Mesenchymal stem cell (in vitro differentiated cells and primary cell): ENCODE measurements around the gene UBL4A.

ENCODE experiments used
- DNase-seq: peaks from one replicate; pipeline ENCODE4 v3.0.0-alpha.2; 2013
- H2AFZ ChIP-seq: one replicate; pipeline ENCODE4 v1.6.1; 2013; ENCODE audit warnings: low read depth, mild to moderate bottlenecking, control low read depth, inconsistent platforms, low read length, moderate library complexity
- H2AK5ac ChIP-seq: 2 replicates; pipeline ENCODE4 v1.6.1; 2013; ENCODE audit warnings: low read length, moderate library complexity, mild to moderate bottlenecking, inconsistent platforms; ENCODE audit not compliant: severe bottlenecking
- H2BK120ac ChIP-seq: one replicate; pipeline ENCODE4 v1.6.1; 2013; ENCODE audit warnings: low read depth, mild to moderate bottlenecking, inconsistent platforms, low read length, moderate library complexity
- H2BK12ac ChIP-seq, 2 experiments: one replicate each; pipeline ENCODE4 v1.6.1; 2013; ENCODE audit warnings: inconsistent platforms in 2 of 2, low read length in 2 of 2, mild to moderate bottlenecking in 2 of 2, moderate library complexity in 2 of 2, control low read depth in 1 of 2
- H2BK15ac ChIP-seq: one replicate; pipeline ENCODE4 v1.6.1; 2013; ENCODE audit warnings: mild to moderate bottlenecking, low read depth, inconsistent platforms; ENCODE audit not compliant: poor library complexity, severe bottlenecking
- H2BK5ac ChIP-seq: 2 replicates; pipeline ENCODE4 v1.6.1; 2013; ENCODE audit warnings: low read depth, mild to moderate bottlenecking, low read length, control low read depth, inconsistent platforms; ENCODE audit not compliant: poor library complexity, severe bottlenecking
- H3K14ac ChIP-seq, 2 experiments: one replicate each; pipeline ENCODE4 v1.6.1; 2013; ENCODE audit warnings: inconsistent platforms in 2 of 2, low read length in 2 of 2, control low read depth in 1 of 2, mild to moderate bottlenecking in 1 of 2, moderate library complexity in 1 of 2
- H3K18ac ChIP-seq, 2 experiments: one replicate each; pipeline ENCODE4 v1.6.1; 2013; ENCODE audit warnings: inconsistent platforms in 2 of 2, low read length in 2 of 2, control low read depth in 1 of 2, low read depth in 1 of 2, mild to moderate bottlenecking in 1 of 2
- H3K23ac ChIP-seq, 2 experiments: one replicate each; pipeline ENCODE4 v1.6.1; 2013; ENCODE audit warnings: inconsistent platforms in 2 of 2, low read length in 2 of 2, mild to moderate bottlenecking in 2 of 2, moderate library complexity in 2 of 2, control low read depth in 1 of 2
- H3K27ac ChIP-seq: 2 replicates; pipeline ENCODE4 v1.5.1; 2013; ENCODE audit warnings: mild to moderate bottlenecking, moderate library complexity, low read length, control low read depth, inconsistent platforms; ENCODE audit not compliant: poor library complexity, severe bottlenecking
- H3K27me3 ChIP-seq, 2 experiments: 2 replicates each; pipeline versions ENCODE4 v1.6.1 to v1.7.0; 2013; ENCODE audit warnings: low read length in 2 of 2, mild to moderate bottlenecking in 2 of 2, moderate library complexity in 2 of 2, control low read depth in 1 of 2, inconsistent platforms in 1 of 2; ENCODE audit not compliant: control insufficient read depth in 1 of 2, insufficient read depth in 1 of 2
- H3K36me3 ChIP-seq, 2 experiments: 2 replicates each; pipeline versions ENCODE4 v1.6.1 to v1.7.0; 2013; ENCODE audit warnings: low read length in 2 of 2, control low read depth in 1 of 2, inconsistent platforms in 1 of 2, low read depth in 1 of 2, mild to moderate bottlenecking in 1 of 2; ENCODE audit not compliant: insufficient read depth in 2 of 2, control insufficient read depth in 1 of 2
- H3K4ac ChIP-seq, 2 experiments: one replicate each; pipeline ENCODE4 v1.6.1; 2013; ENCODE audit warnings: inconsistent platforms in 2 of 2, low read length in 2 of 2, mild to moderate bottlenecking in 2 of 2, moderate library complexity in 2 of 2, control low read depth in 1 of 2, low read depth in 1 of 2
- H3K4me1 ChIP-seq: 2 replicates; pipeline ENCODE4 v1.6.1; 2013; ENCODE audit warnings: low read depth, low read length, control low read depth; ENCODE audit not compliant: control insufficient read depth, insufficient read depth
- H3K4me2 ChIP-seq: 2 replicates; pipeline ENCODE4 v1.6.1; 2013; ENCODE audit warnings: low read length, mild to moderate bottlenecking, inconsistent platforms; ENCODE audit not compliant: poor library complexity, severe bottlenecking
- H3K4me3 ChIP-seq, 2 experiments: 2 replicates each; pipeline versions ENCODE4 v1.5.1 to v1.7.0; 2013; ENCODE audit warnings: low read length in 2 of 2, mild to moderate bottlenecking in 2 of 2, control low read depth in 1 of 2, low read depth in 1 of 2; ENCODE audit not compliant: insufficient read depth in 1 of 2
- H3K79me1 ChIP-seq: replicated peaks from 2 replicates; pipeline ENCODE4 v1.6.1; 2013; ENCODE audit warnings: mild to moderate bottlenecking, control low read depth, low read length, inconsistent platforms; ENCODE audit not compliant: poor library complexity, severe bottlenecking
- H3K9ac ChIP-seq: 2 replicates; pipeline ENCODE4 v1.7.0; 2013; ENCODE audit warnings: mild to moderate bottlenecking, low read length, moderate library complexity
- H3K9me3 ChIP-seq: 2 replicates; pipeline ENCODE4 v1.7.0; 2013; ENCODE audit warnings: mild to moderate bottlenecking, low read length; ENCODE audit not compliant: control insufficient read depth
- H4K8ac ChIP-seq: one replicate; pipeline ENCODE4 v1.6.1; 2013; ENCODE audit warnings: inconsistent platforms, mild to moderate bottlenecking, low read length, moderate library complexity
- H4K91ac ChIP-seq: one replicate; pipeline ENCODE4 v1.6.1; 2013; ENCODE audit warnings: mild to moderate bottlenecking, low read length, inconsistent platforms
- WGBS: methylation state at CpG from one replicate; pipeline ENCODE4 v1.1.7; 2013; ENCODE audit warnings: mixed read lengths; 5-methylcytosine and 5-hydroxymethylcytosine counted together

UBL4A gene

DNA sequence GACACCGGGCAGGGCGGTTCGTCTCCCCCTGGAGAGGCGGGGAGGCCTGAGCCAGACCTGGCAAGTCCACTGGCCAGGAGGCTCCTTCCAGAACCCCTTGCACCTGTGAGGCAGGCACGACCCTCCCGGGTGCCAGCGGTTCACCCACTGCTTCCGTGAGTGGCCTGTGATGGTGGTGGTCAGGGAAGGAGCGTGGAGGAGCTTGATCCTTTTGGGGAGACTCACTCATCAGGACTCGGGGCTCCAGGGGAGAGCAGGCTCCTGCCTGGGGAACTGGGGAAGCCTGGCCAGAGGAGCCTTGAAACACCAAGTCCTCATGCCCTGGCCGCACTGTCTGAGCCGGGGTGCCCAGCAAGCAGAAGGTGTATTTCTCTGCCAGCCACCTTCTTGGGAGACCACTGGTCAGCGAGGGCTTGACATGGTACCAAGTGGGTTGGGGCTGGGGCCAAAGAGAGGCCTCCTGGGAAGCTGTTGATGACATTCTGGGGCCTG lies 41.6 kb downstream of the UBL4A start:
- H3K14ac ChIP-seq: peak overlapping the region in 1 of 2 experiments; percentile 44
- no peak overlapping the region for H3K23ac ChIP-seq
- H3K4me2 ChIP-seq: peak overlapping the region; percentile 57
- no peaks in the 10 kb centered on the region for H3K9me3 ChIP-seq
- no peak overlapping the region for H2AK5ac ChIP-seq
- peak overlapping the region; percentile 88 for H3K9ac ChIP-seq
- peaks cover 13% of the 10 kb centered on the region for H3K79me1 ChIP-seq
- H2BK5ac ChIP-seq: no peak overlapping the region
- peak overlapping the region; percentile 81 to 92 for H3K4ac ChIP-seq
- H3K27ac ChIP-seq: no peak overlapping the region
- H3K4me3 ChIP-seq: peak overlapping the region; percentile 64 to 79
- 83% methylated on average over 8 of the region's 13 CpGs for WGBS
- peak overlapping the region; percentile 83 for H2BK120ac ChIP-seq
- peak overlapping the region; percentile 54 for H4K8ac ChIP-seq
- H2BK15ac ChIP-seq: peak overlapping the region; percentile 7
- peaks cover 66 to 80% of the 10 kb centered on the region in 2 experiments for H3K36me3 ChIP-seq
- H2BK12ac ChIP-seq: peak overlapping the region in 1 of 2 experiments; percentile 33
- no peak overlapping the region for H2AFZ ChIP-seq
- no peak for DNase-seq
- peaks cover 24% of the 10 kb centered on the region for H3K4me1 ChIP-seq
- H3K18ac ChIP-seq: peak overlapping the region; percentile 70 to 96
- H3K27me3 ChIP-seq: no peaks in the 10 kb centered on the region
- peak overlapping the region; percentile 56 for H4K91ac ChIP-seq

DNA sequence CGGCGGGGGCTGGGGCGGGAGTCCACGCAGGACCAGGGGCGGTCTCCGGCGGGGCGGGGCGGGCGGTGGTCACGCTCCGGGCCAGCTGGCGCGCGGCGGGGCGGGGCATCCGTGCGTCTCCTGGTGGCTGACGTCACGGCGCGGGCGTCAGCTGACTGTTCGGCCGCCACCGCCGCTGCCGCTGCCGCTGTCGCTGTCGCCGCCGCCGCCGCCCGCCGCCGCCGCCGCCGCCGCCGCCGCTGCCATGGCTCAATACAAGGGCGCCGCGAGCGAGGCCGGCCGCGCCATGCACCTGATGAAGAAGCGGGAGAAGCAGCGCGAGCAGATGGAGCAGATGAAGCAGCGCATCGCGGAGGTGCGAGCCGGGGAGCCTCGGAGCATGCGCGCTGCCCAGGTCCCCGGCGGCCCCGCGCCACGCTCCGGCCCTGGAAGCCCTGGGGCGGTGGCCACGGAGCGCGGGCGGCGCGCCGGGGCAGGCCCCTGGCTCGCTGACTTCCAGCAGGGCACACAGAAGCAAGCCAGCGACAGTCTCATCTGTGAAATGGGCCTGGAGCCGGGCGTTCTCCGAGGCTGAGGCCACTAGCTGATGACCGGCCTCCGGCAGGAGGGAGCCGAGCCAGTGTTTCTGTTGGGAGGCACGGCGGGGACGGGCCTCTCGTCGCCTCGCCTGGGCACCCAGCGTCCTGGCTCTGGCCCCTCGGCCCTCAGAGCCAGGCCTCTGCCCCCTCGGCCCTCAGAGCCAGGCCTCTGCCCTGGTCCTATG lies 42.2 kb downstream of the UBL4A start, which contains the start of gene FAM50A:
Gene FAM50A (plus strand): TSS at position 150 of the 763 bp plus-strand sequence. CDS start 95 bp downstream, at position 245.
- Histone ChIP-seq H3K4me2 (peak within 1 kb of the TSS; percentile 72), H3K23ac (no peak within 1 kb of the TSS), H4K8ac (peak within 1 kb of the TSS; percentile 91), H3K36me3 (peaks cover 61 to 80% of the 10 kb centered on the region in 2 experiments), H3K18ac (peak within 1 kb of the TSS; percentile 70 to 96), H3K27me3 (no peaks in the 10 kb centered on the region), H3K14ac (peak within 1 kb of the TSS in 1 of 2 experiments; percentile 70), H3K9ac (peak within 1 kb of the TSS; percentile 88), H2BK15ac (peak within 1 kb of the TSS; percentile 7), H3K27ac (peak within 1 kb of the TSS; percentile 47), H2BK5ac (no peak within 1 kb of the TSS), H4K91ac (peak within 1 kb of the TSS; percentile 70), H3K4me3 (peak within 1 kb of the TSS; percentile 64 to 79), H3K79me1 (peaks cover 11% of the 10 kb centered on the region), H2AK5ac (no peak within 1 kb of the TSS), H3K9me3 (no peaks in the 10 kb centered on the region), H2BK120ac (peak within 1 kb of the TSS; percentile 83), H3K4ac (peak within 1 kb of the TSS; percentile 81 to 92), H2BK12ac (peak within 1 kb of the TSS in 1 of 2 experiments; percentile 33), H3K4me1 (peaks cover 24% of the 10 kb centered on the region), H2AFZ (no peak within 1 kb of the TSS)
- 1% methylated on average over 32 of the region's 94 CpGs for WGBS
- peak; percentile 65 for DNase-seq

- H3K9ac ChIP-seq: peak overlapping the region; percentile 81
- H2BK15ac ChIP-seq: no peak overlapping the region
- H3K36me3 ChIP-seq: peaks cover 55 to 78% of the 10 kb centered on the region in 2 experiments
- H2BK12ac ChIP-seq: no peak overlapping the region
- no peak overlapping the region for H2BK120ac ChIP-seq
- no peak overlapping the region for H2AK5ac ChIP-seq
- H3K14ac ChIP-seq: no peak overlapping the region
- H3K4ac ChIP-seq: peak overlapping the region in 1 of 2 experiments; percentile 84
- WGBS: 12% methylated on average over 5 of the region's 10 CpGs
- DNase-seq: peak; percentile 7
- H3K23ac ChIP-seq: no peak overlapping the region
- H3K27me3 ChIP-seq: no peaks in the 10 kb centered on the region
- peak overlapping the region in 1 of 2 experiments; percentile 69 for H3K18ac ChIP-seq
- H3K9me3 ChIP-seq: no peaks in the 10 kb centered on the region
- H3K79me1 ChIP-seq: peaks cover 10% of the 10 kb centered on the region
- H3K4me1 ChIP-seq: peaks cover 29% of the 10 kb centered on the region
- H3K4me2 ChIP-seq: peak overlapping the region; percentile 72
- no peak overlapping the region for H2AFZ ChIP-seq
- H3K27ac ChIP-seq: peak overlapping the region; percentile 47
- H2BK5ac ChIP-seq: no peak overlapping the region
- H3K4me3 ChIP-seq: peak overlapping the region; percentile 35 to 61
- peak overlapping the region; percentile 54 for H4K8ac ChIP-seq
- peak overlapping the region; percentile 70 for H4K91ac ChIP-seq
Observed at GRCh38 chrX:154443479-154443910, 42.9 kb downstream of the UBL4A start.
